Activated CD4-positive, alpha-beta T cell treated with anti-CD3 and anti-CD28 coated beads, Interleukin-2, amount 50 U/mL, for 16 hours (primary cell): ENCODE measurements around the gene GPC1.

ENCODE experiments used
- DNase-seq: peaks from one replicate; pipeline ENCODE4 v3.0.0-alpha.2; 2020

GPC1 gene

GRCh38 chr2:240458044-240458899 lies 22.8 kb downstream of the GPC1 start:
- DNase-seq, result no peak

- no peak for DNase-seq
Measured at GRCh38 chr2:240458900-240459391, 23.5 kb downstream of the GPC1 start.

GRCh38 chr2:240459401-240460252 lies 24.2 kb downstream of the GPC1 start:
- DNase-seq, result no peak

GRCh38 chr2:240460253-240460711 lies 24.8 kb downstream of the GPC1 start:
- DNase-seq, result no peak

GRCh38 chr2:240460781-240461431 lies 25.4 kb downstream of the GPC1 start:
- DNase-seq, result no peak

GRCh38 chr2:240461471-240462072 lies 26.1 kb downstream of the GPC1 start:
- DNase-seq, result no peak

GRCh38 chr2:240462073-240462706 lies 26.7 kb downstream of the GPC1 start:
- DNase-seq, result no peak

- DNase-seq, result no peak
Measured at GRCh38 chr2:240462707-240463273, 27.3 kb downstream of the GPC1 start.

- no peak for DNase-seq
Measured at GRCh38 chr2:240463274-240463865, 27.9 kb downstream of the GPC1 start.

- DNase-seq, result no peak
Measured at GRCh38 chr2:240463866-240464481, 28.5 kb downstream of the GPC1 start.

- DNase-seq, result no peak
Measured at GRCh38 chr2:240464514-240465241, 29.2 kb downstream of the GPC1 start.

GRCh38 chr2:240465268-240465764 lies 29.9 kb downstream of the GPC1 start:
- DNase-seq, result no peak

- DNase-seq, result no peak
Measured at GRCh38 chr2:240465765-240466578, 30.5 kb downstream of the GPC1 start.

- DNase-seq, result no peak
Measured at GRCh38 chr2:240466579-240467148, 31.2 kb downstream of the GPC1 start.

- DNase-seq, result no peak
Measured at GRCh38 chr2:240467149-240467642, 31.7 kb downstream of the GPC1 start.

GRCh38 chr2:240467659-240468302 lies 32.3 kb downstream of the GPC1 start:
- no peak for DNase-seq

GRCh38 chr2:240468303-240469238 lies 33.1 kb downstream of the GPC1 start:
- no peak for DNase-seq
